Measurements from ENCODE around the gene FBXL15.
A peak's percentile ranks its signal among the peaks of the same experiment; 100 is the strongest.

The FBXL15 gene

DNA sequence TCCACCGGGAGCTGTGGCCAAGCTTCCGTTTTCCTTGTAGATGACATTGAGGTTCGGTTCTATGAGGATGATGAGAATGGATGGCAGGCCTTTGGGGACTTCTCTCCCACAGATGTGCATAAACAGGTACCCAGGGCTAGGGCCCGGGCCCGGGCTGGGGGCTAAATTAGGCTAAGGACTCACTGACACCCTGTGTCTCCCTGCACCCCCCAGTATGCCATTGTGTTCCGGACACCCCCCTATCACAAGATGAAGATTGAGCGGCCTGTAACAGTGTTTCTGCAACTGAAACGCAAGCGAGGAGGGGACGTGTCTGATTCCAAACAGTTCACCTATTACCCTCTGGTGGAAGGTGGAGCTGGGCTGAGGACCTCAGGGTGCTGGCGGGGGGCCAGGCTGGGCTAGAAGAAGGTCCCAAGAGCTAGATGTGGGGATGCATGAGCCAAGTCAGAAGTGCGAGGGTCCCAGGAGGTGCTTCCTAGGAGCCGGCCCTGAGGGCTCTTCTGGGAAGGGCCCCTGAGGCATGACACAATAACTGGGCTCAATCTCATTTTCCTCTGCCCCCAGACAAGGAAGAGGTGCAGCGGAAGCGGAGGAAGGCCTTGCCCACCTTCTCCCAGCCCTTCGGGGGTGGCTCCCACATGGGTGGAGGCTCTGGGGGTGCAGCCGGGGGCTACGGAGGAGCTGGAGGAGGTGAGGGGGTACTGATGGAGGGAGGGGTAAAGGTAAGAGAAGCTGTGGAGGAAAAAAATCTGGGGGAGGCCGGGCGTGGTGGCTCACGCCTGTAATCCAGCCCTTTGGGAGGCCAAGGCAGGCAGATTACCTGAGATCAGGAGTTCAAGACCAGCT lies 22.2 kb upstream of the FBXL15 start:
- DNase-seq = no peak

DNA sequence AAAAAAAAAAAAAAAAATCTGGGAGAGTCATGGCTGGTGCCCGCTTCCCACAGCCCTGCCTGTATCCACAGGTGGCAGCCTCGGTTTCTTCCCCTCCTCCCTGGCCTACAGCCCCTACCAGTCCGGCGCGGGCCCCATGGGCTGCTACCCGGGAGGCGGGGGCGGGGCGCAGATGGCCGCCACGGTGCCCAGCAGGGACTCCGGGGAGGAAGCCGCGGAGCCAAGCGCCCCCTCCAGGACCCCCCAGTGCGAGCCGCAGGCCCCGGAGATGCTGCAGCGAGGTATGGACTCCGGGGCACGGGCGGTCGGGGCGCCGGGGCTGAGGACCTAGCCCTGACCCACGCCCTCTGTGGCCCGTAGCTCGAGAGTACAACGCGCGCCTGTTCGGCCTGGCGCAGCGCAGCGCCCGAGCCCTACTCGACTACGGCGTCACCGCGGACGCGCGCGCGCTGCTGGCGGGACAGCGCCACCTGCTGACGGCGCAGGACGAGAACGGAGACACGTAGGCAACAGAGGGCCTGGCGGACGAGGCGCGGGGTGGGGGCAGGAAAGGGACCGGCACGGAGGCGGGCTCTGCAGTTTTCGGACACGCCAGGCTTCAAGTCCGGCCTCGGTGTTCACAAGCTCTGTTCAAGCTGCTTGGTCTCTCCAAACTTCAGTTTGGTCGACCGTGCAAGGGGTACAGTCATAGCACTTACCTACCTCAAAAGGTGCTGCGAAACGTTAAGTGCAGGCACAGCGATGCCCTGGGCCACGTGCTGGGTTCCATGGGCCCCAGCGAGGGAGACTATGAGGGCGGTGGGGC lies 21.2 kb upstream of the FBXL15 start:
- peak; percentile 78 for DNase-seq

GRCh38 chr10:102400076-102400475 lies 20.6 kb upstream of the FBXL15 start:
- no peak for DNase-seq

DNA sequence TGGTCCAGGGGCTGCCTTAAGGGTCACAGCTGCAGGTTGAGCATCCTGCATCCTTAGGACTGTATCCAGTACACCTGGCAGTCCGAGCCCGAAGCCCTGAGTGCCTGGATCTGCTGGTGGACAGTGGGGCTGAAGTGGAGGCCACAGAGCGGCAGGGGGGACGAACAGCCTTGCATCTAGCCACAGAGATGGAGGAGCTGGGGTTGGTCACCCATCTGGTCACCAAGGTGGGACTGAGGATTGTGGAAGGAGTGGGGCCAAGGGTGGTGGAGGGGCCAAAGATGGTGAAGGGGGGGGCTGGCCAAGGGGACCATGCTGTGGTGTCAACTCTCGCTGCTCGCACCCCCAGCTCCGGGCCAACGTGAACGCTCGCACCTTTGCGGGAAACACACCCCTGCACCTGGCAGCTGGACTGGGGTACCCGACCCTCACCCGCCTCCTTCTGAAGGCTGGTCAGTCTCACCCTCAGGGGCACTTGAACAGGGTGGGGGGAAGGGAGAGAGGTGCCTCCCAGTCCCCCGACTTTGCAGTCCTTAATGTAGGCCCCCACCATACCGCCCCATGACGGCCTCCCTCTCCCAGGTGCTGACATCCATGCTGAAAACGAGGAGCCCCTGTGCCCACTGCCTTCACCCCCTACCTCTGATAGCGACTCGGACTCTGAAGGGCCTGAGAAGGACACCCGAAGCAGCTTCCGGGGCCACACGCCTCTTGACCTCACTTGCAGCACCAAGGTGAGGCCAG lies 19.9 kb upstream of the FBXL15 start:
- DNase-seq = no peak

- DNase-seq = no peak
Observed at GRCh38 chr10:102401342-102401654, 19.3 kb upstream of the FBXL15 start.

DNA sequence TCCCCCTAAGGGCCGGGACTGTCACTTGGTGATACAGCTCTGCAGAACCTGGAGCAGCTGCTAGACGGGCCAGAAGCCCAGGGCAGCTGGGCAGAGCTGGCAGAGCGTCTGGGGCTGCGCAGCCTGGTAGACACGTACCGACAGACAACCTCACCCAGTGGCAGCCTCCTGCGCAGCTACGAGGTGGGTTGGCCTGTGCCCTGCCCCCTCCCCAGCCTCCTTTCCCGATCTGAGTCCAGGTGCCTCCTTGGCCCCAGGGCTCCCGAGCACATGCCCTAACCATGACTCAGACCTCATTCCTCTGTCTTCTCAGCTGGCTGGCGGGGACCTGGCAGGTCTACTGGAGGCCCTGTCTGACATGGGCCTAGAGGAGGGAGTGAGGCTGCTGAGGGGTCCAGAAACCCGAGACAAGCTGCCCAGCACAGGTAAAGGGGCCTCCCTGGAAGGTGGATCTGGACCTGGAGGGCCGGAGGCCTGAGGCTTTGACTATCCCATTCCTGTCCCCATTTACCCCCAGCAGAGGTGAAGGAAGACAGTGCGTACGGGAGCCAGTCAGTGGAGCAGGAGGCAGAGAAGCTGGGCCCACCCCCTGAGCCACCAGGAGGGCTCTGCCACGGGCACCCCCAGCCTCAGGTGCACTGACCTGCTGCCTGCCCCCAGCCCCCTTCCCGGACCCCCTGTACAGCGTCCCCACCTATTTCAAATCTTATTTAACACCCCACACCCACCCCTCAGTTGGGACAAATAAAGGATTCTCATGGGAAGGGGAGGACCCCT lies 18.7 kb upstream of the FBXL15 start:
- DNase-seq = no peak

DNA sequence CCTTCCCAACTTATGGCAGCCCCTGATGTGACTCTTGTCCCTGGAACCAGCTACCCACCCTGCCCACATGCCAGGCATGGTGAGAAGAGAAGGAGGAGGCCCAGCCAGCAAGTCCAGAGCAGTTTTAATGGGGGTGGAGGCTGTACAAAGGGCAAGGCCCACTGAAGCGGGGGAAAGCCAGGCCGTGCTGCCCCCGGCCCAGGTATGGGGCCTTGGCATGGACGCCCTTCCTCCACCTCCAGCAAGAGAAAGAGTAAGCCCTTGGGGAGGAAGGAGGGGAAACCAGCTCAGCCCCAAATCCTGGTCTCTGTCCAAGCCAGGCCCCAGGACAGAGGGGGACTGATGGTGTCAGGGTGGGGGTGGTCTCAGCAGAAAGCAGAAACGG lies 18.1 kb upstream of the FBXL15 start:
- no peak for DNase-seq

- no peak for DNase-seq
Observed at GRCh38 chr10:102403115-102403514, 17.5 kb upstream of the FBXL15 start.

GRCh38 chr10:102404361-102405107 lies 16.1 kb upstream of the FBXL15 start:
- no peak for DNase-seq

DNA sequence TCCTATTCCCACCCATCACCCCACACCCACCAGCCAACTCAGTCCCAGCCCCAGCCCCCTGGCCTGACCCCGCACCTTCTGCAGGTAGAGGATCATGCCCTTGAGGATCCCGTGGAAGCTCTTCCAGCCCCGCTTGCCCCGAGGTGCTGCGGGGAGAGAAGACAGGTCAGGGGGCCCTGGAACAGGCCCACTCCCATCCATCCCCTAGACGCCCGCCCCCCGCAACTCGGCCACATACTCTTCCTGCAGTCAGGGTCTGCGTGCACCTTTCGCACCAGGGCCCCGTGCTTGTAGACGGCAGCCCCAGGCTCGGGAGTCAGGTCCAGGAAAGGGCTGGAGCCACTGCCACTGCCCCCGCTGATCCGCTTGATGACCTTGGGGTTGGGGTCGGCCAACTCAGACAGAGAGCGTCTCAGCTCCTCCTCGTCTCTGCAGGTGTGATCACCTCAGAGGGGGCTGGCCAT lies 15.5 kb upstream of the FBXL15 start:
- DNase-seq = no peak

- DNase-seq = no peak
Observed at GRCh38 chr10:102405632-102406031, 15.0 kb upstream of the FBXL15 start.

DNA sequence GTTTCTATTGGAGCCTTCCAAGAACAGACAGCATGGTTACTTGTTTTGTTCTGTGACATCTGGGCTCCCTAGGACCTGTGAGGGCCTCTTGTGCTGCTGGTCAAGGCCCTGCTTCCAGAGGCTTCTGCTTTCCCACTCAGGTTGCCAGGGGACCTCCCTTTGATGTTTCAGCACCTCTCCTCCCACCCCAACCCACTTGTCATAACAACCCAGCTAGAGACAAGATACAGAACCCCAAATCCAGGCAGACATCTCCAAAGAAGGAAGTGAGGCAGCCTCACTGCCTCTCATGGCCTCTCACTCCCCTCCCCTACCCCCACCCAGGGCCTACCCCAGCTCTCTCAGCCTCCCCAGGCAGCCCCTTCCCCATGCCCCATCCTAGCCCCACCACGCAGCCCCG lies 13.8 kb upstream of the FBXL15 start:
- no peak for DNase-seq

DNA sequence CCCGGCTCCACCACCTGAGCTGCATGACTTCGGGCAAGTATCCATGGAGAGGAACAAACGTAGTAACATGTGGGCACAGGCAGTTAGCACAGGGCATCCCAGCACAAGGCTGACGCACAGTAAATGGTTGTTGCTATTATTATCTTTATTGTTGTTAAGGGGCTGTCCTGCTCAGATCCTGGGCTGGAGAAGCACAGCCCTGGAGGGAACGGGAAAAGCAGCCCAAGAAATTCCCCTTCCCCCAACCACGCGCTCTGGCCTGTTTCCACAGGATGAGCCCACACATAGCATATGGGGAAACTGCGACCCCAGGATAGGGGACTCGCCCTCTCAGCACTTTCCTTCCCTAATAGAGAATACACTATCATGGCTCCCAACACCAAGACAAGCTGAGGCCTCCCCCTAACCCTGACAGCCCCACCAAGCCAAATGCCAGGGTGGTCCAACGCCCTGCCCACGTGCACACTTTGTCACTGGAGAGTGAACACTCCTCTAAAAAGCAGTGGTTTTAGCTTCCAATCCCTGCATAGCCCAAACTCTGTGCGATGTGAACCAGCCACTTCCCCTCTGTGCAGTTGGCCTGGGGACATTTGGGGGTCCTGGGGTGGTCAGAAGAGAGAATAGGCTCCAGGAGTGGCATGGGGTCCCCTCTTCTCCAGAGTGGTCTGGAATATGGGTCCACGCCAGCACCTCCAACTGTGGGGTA lies 13.1 kb upstream of the FBXL15 start:
- DNase-seq = no peak

DNA sequence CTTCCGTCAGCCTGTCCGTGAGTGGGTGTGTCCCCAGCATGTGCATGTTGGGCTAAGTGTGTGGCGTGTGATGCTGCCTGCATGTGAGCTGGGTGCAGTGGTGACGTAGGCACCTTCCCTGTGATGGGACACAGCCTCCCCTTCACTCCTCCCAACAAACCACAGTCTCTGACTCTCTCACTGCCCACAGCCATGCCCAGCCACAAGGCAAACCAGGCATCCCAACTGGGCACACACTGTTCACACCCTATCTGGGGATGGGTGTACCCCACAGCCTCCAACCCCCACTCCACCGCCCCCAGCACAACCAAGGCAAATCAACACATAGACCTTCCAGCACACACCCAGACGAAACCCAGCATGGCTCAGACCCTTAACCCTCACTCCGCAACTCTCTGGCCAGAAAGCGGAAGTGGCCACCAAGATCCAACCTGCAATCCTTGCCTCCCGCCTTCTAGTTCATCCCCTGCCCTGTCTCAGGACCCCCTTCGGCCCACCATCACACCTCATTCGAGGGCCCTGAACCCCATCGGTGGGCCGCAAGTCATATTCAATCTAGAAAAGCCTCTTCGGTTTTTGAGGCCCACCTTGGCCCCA lies 12.4 kb upstream of the FBXL15 start:
- DNase-seq = no peak

DNA sequence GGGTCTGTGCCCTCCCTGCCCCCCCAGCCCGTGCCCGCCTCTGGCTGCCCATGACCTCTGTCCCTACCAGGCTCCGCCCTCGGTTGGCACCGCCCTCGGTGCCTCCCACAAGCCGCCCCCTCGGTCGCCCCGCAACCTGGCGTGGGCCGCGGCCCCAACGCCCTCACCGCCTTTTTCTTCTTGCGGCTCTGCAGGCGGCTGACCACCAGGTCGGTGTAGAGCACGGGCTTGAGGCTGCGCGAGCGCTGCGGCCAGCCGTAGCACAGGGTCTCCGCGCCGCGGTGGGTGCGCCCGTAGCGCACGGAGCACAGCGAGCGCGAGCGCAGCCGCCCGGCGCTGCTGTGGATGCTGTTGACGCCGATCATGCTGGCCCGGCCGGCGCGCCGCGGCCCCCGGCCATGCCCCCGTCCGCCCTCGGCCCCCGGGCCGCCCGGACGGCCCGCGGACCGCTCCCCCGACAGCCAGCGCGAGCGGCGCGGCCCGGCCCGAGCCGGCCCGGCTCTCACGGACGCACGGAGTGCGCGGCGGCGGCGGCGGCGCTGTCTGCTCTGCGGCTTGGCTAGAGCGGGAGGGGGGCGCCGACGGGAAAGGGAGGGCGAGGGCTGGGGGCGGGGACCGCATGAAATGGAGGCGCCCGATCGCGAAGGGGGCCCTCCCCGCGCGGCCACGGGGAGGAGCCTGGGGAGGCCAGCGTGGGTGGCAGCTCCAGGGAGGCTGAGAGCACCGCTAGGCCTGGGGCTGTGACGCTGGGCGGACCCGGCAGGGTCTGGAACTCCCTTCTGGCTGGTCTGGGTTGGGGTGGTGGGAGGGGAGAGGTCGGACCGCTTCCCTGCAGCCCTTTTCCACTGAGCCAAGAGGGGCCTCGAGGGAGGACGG lies 11.7 kb upstream of the FBXL15 start:
- no peak for DNase-seq

DNA sequence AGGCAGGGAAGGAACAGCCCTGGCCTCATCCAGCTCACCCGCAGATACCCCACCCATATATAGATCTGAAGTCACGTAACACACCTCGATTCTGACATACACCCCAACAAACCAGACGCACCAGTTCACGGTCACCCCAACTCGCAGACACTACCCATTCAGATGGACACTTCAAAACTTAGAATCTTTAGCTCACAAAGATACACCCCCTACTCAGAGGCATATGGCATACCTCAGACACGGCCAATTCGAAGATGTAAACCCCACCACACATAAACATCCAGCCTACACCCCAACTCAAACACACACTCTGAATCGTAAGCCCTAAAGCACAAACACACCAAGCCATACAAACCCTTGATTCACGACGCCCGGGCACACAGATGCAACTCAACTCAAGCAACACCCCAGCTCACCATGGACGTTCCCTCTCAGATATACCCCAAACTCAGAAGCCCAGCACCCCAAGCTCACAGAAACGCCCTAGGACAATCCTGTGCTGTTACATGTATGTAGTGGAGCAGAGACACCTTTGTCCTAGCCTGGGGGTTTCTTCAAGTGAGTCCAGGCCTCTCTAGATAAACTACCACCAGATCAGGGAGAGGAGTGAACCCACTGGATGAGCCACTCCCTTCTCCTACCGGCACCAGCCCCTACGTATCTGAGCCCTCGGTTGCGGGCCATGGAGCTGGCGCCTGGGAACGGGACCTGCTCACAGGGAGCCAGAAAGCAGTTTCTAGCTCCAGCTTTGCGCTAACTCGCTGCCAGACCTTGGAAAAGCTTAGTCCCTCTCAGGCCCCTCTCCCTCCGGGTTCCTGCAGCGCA lies 10.8 kb upstream of the FBXL15 start:
- no peak for DNase-seq

DNA sequence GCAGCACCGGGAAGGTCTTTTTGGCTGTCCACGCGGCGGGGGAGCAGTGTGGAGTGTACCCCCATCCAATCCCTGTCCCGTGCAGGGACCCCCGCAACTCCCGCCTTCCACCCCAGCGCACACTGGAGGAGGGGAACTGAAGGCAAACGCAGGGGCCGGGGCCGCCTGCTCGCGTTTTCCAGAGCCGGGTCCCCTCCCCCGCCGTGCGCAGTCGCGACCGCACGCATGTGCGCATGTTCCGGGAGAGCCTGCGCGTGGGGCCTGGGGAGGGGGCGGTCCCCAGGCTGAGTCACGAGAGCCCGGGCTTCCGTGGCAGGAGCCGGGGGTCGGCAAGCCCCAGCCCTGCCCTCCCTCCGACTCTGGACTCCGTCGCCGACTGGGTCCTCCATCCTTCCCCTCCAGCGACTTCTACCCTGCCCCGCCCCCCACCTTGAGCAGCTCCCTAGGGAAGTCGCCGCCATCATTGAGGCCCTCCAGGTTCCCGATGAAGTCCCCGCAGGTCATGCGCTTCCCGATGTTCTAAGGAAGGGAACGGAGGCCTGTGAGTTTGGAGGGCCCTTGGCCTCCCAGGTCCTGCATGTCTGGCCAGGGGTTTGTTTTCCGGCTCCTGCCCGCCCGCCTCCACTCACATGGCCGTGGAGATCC lies 10.1 kb upstream of the FBXL15 start:
- no peak for DNase-seq

All from GOT3 (cell line).